ENCODE results near the gene TP53INP2. TPM values are rescaled to one million over a fixed set of nuclear protein-coding genes. Genes with fewer than 3 reads are reported as not detected.

Gene TP53INP2
- total and polyA plus RNA-seq, 2 of the 13 experiments (the other 11 are each of a cell fraction or from before 2014, with no cell fraction given) = 5.2 to 18.8 TPM

GRCh38 chr20:34676642-34677373 is 27.3 kb upstream of the TP53INP2 start, which contains the start of gene PIGU (continued):
- peak; percentile 70 for TF ChIP-seq NFYB (CRISPR knock-in tag; IDR thresholded peaks at IDR 0.05)
- peak; percentile 89 for TF ChIP-seq ZFP37 (CRISPR knock-in tag; IDR thresholded peaks at IDR 0.05; ENCODE audit: borderline replicate concordance)
- TF ChIP-seq ZNF605 (CRISPR knock-in tag; IDR thresholded peaks at IDR 0.05) = peak; percentile 88
- TF ChIP-seq ZNF567 (CRISPR knock-in tag; IDR thresholded peaks at IDR 0.05; ENCODE audit: borderline replicate concordance) = 0 out of 2 replicates have a peak, but pooled peaks have one; percentile 36
- TF ChIP-seq FOXC1 (CRISPR knock-in tag; IDR thresholded peaks at IDR 0.05; ENCODE audit: borderline replicate concordance) = peak; percentile 89; the same call in 1 of the 2 replicates
- peak; percentile 29; the same call in 1 of the 2 replicates for TF ChIP-seq DDIT3 (CRISPR knock-in tag; IDR thresholded peaks at IDR 0.05)
- peak; percentile 71; the same call in 1 of the 2 replicates for TF ChIP-seq ARNT2 (CRISPR knock-in tag; IDR thresholded peaks at IDR 0.05; ENCODE audit: low read depth)
- no peak; the same call in 1 of the 2 replicates for TF ChIP-seq ZNF841 (CRISPR knock-in tag; IDR thresholded peaks at IDR 0.05; ENCODE audit: borderline replicate concordance)
- no peak for TF ChIP-seq SP140L (CRISPR knock-in tag; IDR thresholded peaks at IDR 0.05; ENCODE audit: borderline replicate concordance)
- no peak for TF ChIP-seq HNRNPUL1 (IDR thresholded peaks at IDR 0.05; ENCODE audit: low read depth, low read length)
- TF ChIP-seq ZBTB43 (CRISPR knock-in tag; conservative IDR thresholded peaks at IDR 0.05) = 0 out of 2 replicates have a peak, but pooled peaks have one; percentile 54
- peak; percentile 76 for TF ChIP-seq ZBTB7B (CRISPR knock-in tag; IDR thresholded peaks at IDR 0.05)
- no peak for TF ChIP-seq NR2F6 (IDR thresholded peaks at IDR 0.05)
- peak; percentile 72; the same call in 1 of the 2 replicates for TF ChIP-seq NR2F6 (CRISPR knock-in tag; IDR thresholded peaks at IDR 0.05)
- no peak for TF ChIP-seq TCF7L2 (IDR thresholded peaks at IDR 0.05; ENCODE audit: low read depth, low read length)
- TF ChIP-seq ZNF205 (CRISPR knock-in tag; IDR thresholded peaks at IDR 0.05) = peak; percentile 80
- TF ChIP-seq PAX8 (CRISPR knock-in tag; IDR thresholded peaks at IDR 0.05; ENCODE audit: borderline replicate concordance) = no peak; the same call in 1 of the 2 replicates
- TF ChIP-seq ATM (IDR thresholded peaks at IDR 0.05; ENCODE audit: borderline replicate concordance) = no peak
- TF ChIP-seq NFE2 (CRISPR knock-in tag; IDR thresholded peaks at IDR 0.05) = no peak
- no peak for TF ChIP-seq ZNF326 (CRISPR knock-in tag; IDR thresholded peaks at IDR 0.05; ENCODE audit: borderline replicate concordance)
- peak; percentile 97 for TF ChIP-seq TFDP2 (CRISPR knock-in tag; IDR thresholded peaks at IDR 0.05)
- TF ChIP-seq SMARCC2 (IDR thresholded peaks at IDR 0.05) = no peak
- TF ChIP-seq SIN3A (IDR thresholded peaks at IDR 0.05; ENCODE audit: borderline replicate concordance, low read depth, low read length) = peak; percentile 94
- TF ChIP-seq SRSF1 (optimal IDR thresholded peaks at IDR 0.05; ENCODE audit: low read depth, low read length) = no peak
- TF ChIP-seq RELA (CRISPR knock-in tag; IDR thresholded peaks at IDR 0.05) = no peak
- no peak; the same call in 1 of the 2 replicates for TF ChIP-seq SMAD9 (CRISPR knock-in tag; IDR thresholded peaks at IDR 0.05)
- 0 out of 2 replicates have a peak, but pooled peaks have one; percentile 42 for TF ChIP-seq ZFP36L2 (CRISPR knock-in tag; IDR thresholded peaks at IDR 0.05)
- no peak for TF ChIP-seq AGO1 (IDR thresholded peaks at IDR 0.05; ENCODE audit: low read depth, low read length, poor library complexity, severe bottlenecking)
- peak; percentile 76 for TF ChIP-seq HNRNPK (IDR thresholded peaks at IDR 0.05; ENCODE audit: low read depth, low read length, poor library complexity, severe bottlenecking)
